SK-MEL-5 (cell line): ENCODE results near the gene PROZ. TPM values are rescaled to one million over a fixed set of nuclear protein-coding genes. Genes with fewer than 3 reads are reported as not detected.
A peak's percentile ranks its signal among the peaks of the same experiment; 100 is the strongest.

Experiments used
- DNase-seq: peaks from one replicate; pipeline ENCODE4 v3.0.0-alpha.2; 2016; ENCODE audit warnings: low read depth, low spot score
- in situ Hi-C: cut with HindIII; loops from 2 replicates; pipeline ENCODE4 v1.10.0; 2016; ENCODE audit warnings: low sequenced_read_pairs, high pct_unique_total_duplicates, low pct_unique_long_range_greater_than_20kb
- total RNA-seq: library from RNA; depleted of rRNA; stranded (reverse); fragments of >200 nt; shearing (Covaris generic); gene quantifications from 2 replicates; pipeline ENCODE4 v1.2.3, GENCODE V29; 2014

The PROZ gene
- total RNA-seq, 1 experiment from 2014 or later: not detected

- in situ Hi-C loops: no loop called here
- peak; percentile 17 for DNase-seq
These were observed 26.4 kb downstream of the PROZ start for GRCh38 chr13:113184568-113185440.

DNA sequence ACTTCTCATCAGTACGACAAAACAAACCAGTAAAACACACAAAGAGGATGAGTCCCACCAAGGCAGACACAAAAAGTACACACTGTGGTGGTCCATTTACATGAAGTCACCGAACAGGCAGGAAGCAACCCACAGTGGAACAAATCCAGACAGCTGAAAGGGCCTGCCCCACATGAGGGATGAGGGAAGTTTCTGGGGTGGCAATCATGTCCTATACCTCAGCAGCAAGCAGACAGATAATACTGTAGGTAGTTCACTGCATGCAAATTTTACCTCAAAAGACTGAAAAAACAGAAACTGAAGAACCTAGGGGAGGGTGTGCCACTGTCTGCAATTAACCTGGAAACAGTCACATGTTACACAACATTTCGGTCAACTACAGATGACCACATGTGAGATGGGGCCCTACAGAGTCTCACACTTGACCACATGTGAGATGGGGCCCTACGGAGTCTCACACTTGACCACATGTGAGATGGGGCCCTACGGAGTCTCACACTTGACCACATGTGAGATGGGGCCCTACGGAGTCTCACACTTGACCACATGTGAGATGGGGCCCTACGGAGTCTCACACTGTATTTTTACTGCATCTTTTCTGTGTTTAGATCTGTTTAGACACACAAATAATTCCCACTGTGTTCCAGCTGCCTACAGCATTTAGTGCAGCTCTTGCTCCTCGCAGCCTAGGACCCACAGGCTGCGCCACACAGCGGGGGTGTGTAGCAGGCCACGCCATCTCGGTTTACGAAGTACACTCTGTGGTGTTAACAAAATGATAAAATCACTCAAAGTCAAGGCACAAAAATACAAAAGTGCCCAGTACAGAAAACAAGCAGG is 27.8 kb downstream of the PROZ start:
- no peak for DNase-seq
- in situ Hi-C loops: no loop called here

DNA sequence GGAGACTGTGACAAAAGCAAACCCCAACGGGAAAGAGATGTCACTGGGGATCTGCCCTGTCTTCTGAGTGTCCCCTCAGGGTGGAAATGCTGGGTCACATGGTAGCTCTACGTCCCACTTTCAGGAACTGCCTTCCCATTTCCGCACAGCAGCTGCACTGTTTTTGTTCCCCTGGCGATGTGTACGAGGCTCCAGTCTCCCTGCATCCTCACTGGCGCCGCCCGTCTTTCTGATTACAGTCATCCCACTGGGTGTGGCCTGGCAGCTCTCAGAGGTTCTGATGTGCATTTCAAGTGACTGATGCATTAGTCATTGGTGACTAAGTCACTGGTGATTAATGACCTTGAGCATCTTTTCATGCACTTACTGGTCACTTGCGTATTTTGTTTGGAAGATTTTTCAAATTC is 28.8 kb downstream of the PROZ start:
- in situ Hi-C loops: no loop called here
- DNase-seq: peak; percentile 97

DNA sequence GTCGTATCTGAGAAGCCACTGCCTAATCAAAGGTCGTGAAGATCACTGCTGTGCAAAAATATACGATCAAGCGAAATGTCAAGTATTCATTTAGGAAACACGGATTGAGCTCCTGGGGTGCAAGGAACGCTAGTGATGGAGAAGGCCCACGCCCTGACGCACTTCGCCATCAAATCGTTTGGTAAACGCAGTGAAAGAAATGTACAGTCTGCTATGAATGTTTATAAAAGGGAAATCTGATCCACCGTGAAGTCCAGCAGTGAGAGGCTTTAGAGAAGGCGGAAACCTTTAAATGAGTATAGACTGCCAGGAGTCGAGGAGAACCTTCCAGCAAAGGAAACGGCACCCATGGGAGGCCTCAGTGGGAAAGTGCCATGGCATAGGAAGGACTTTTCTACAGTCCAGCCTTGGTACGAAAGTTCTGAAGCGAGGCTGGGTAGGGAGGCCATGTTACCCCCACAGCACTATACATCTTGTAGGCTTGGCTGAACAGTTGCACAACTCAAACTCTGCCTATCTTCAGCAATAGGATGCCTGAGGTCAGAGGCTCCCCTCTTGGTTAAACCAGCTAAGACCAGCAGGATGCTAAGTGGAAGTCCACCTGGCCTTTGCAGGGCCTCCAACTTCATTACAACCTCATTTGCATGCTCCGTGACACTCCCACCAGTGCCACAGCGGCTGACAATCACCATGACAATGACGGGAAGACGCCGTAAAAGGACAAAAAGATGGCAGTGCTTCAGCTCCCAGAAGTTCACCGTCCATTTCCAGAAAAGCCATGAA is 29.6 kb downstream of the PROZ start:
- in situ Hi-C loops: no loop called here
- DNase-seq: no peak

DNA sequence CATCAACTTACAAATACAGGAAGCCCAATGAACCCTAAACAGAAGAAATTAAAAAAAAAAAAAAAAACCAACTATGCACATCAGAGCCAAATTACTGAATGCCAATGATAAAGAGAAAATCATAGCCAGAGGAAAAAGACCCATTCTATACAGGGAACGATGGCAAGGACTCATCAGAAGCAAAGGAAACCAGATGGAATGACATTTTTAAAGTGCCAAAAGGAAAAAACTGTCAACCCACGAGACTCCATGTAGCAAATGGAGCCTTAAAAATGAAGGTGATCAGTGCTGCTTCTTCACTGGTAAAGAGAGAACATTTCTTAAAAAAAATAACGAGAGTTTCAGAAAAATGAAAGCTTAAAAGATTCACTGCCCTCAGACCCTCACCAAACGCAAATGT is 31.7 kb downstream of the PROZ start:
- in situ Hi-C loops: no loop called here
- no peak for DNase-seq

DNA sequence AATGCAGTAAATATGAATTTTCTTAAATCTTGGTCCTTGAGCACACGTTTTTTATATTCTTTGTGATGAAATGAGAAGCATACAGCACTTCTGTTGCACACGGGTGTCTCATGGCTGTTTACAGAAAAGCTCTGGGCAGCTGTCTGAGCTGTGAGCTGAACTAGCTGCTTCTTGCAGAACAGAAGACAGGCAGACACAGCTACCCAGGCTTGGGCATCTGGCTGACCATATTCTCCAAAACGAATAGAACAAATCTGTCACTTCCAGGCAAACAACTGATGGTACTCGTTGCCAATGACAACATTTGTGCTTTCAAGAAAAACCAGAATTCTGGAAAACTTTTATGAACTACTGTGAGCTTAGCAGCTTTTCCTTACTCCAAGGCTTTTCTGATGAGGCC is 33.8 kb downstream of the PROZ start:
- in situ Hi-C loops: no loop called here
- DNase-seq: no peak

GRCh38 chr13:113192902-113193301 is 34.5 kb downstream of the PROZ start:
- DNase-seq: no peak
- in situ Hi-C loops: no loop called here

DNA sequence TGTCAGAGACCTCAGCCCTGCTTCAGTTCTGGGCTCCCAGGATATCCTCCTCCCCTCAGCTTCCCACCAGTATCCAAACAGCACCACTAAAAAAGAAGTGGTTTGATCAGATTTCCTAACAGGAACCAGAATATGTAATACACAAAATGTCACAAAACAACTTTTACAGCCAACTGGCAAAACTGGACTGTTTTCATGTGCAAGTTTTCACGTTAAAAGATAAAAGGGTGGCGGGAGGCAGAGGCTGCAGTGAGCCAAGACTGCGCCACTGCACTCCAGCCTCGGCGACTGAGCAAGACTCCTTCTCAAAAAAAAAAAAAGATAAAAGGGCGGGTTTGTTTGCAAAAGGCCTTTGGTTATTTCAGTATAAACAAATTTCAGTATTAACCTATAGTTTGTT is 36.9 kb downstream of the PROZ start:
- in situ Hi-C loops: no loop called here
- DNase-seq: no peak

GRCh38 chr13:113196970-113197737 is 38.7 kb downstream of the PROZ start:
- in situ Hi-C loops: no loop called here

GRCh38 chr13:113201815-113202214 is 43.4 kb downstream of the PROZ start:
- DNase-seq: no peak
- in situ Hi-C loops: no loop called here

More at GRCh38 chr13:113196970-113197737, 38.7 kb downstream of the PROZ start:
- DNase-seq: no peak

- in situ Hi-C loops: no loop called here
- DNase-seq: no peak
These were observed 44.5 kb downstream of the PROZ start for GRCh38 chr13:113202912-113203311.

DNA sequence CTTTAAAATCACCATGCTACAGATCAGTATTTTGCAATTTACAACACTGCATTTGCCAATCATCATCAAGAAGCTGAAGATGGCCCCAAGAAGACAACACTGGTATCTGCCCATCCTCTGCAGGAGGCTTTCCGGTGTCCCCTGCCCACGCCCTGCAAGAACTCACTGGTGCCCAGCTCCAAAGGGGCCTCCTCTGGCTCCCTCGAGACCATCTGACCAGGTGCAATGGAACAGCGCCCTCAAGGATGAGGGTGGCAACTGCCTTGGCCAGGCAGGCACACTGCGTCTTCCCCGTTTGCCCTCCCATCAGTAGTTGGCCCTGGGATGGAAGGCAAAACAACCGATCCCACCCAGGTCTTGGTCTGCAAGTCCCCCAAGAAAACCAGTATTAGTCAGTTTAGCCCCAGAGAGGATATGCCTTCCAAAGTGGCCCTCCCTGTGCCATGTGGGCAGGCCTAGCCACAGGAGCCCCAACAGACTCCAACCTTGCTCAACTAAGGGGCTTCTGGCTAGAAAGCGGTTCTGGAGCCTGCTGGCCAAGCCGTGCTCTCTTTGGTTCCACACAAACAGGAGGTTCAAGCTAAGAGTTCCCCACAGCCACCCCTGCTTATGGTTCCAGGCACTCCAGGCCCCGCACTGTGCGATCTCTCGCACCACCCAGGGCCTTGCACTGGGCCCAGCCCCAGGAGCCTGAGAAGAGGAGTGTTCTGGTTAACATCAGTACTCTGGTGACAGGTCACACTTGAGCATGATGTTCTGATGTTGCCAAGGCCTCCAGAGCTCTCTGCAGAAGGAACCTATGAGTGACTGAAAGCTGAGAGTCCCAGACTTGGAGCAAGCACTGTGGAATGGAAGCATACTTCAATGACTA is 45.3 kb downstream of the PROZ start:
- no peak for DNase-seq
- in situ Hi-C loops: no loop called here

DNA sequence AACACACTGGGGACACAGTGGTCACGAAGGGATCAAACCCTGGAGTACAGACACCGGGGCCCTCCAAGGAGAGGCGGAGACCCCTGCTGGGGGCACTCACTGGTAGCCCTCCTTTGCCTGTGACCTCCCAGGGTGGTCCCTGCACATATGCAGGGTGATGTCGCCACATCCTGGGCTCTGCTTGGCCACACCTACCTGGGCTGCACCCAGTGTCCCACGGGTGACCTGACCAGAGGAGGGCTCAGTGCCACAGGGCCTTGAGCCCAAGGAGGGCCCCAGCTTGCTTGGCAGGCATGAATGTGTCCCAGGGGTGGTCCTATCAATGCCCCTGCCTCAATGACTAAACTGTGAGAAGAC is 45.9 kb downstream of the PROZ start:
- no peak for DNase-seq
- in situ Hi-C loops: no loop called here

DNA sequence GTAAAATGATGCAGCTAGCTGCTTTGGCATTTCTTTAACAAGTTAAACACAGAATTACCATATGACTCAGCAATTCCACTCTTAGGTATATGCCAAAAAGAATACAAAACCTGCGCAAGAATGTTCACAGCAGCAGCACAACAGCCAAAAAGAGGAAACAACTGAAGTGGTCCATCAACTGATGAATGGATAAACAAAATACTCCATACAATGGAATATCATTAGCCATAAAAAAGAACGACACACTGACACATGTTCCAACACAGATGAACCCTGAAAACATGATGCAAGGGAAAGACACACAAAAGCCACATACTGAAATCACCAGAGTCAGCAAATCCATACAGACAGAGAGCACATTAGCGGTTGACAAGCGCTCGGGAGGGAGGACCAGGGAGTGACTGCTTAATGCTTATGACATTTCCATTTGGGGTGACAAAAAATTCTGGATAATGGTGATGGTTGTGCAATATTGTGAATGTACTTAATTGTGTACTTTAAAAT is 47.0 kb downstream of the PROZ start:
- in situ Hi-C loops: no loop called here
- no peak for DNase-seq

GRCh38 chr13:113207460-113207859 is 49.0 kb downstream of the PROZ start:
- in situ Hi-C loops: no loop called here
- no peak for DNase-seq

DNA sequence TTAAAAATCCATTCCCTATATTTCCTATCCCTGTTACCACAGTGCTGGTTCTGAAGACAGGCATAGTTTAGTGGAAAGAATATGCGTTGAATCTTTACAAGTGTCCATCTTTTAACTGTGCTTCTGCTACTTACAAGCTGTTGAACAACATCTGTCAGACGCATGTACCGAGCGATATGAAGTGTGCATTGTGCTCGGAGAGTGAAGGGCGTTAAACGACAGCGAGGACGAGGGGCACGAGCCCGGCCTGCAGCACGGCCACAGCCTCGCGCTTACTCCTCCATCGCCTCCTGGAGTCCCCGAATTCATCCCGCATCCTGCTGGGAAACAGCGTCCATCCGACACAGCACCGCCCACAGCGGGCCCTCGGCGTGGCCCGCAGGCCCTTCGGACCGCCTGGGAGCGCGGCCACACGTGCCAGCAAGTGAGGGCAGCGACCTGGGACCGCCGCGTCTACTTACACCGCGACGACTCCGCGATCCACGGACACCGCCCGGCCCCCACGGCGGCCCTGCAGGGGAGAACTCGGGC is 49.5 kb downstream of the PROZ start:
- peak; percentile 47 for DNase-seq
- in situ Hi-C loops: no loop called here
